ENCODE measurements around the gene MRPL39. TPM values are rescaled to one million over a fixed set of nuclear protein-coding genes. Genes with fewer than 3 reads are reported as not detected.

Gene MRPL39
- total and polyA plus RNA-seq, 12 donors: 39.3 to 73.6 (median 52.7) TPM

DNA sequence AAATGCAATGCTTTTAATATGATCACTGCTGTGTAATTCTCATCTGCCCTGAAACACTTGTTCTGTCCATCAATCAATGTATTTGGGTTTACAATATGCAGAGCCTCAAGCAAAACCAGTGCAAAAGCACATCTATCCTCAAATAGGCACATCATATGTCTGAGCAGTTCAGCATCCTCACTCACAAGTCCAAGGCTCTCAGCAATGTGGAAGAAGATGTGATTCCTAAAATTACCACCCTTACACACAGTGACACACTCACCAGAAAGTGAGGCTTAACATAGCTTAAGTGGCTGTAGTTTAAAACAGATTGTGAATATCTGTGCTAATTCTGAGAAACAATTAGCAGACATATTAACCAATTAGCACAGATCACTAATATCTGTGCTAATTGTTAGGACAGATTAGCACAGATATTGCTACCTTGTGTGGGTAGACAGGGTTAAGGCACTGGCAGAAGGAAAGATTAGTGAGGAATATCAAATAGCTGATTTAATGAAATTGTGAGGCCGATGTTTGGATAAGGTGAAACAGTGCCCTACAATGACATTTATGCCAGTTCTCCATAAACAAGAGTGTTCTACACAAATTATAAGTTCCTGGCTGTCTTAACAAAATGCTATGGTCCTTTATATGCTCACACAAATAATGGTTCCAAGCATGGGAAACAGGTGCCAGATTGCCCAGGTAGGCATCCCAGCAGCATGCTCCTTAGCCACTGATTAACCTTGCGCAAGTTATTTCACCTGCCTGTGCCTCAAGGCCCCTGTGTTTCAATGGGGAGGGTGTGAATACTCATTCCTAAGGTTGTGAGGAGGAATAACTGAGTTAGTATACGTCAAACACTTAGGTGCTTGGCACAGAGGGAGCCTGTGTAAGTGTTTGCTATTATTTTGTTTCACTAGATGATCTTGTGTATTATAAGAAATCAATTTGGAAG, 41.7 kb downstream of the MRPL39 start:
- H3K27ac ChIP-seq: no peak overlapping the region
- ATAC-seq: no peak
- H3K36me3 ChIP-seq: peaks cover 0 to 29% (median 0%) of the 10 kb centered on the region in 9 donors
- TF ChIP-seq, protein P1, sequence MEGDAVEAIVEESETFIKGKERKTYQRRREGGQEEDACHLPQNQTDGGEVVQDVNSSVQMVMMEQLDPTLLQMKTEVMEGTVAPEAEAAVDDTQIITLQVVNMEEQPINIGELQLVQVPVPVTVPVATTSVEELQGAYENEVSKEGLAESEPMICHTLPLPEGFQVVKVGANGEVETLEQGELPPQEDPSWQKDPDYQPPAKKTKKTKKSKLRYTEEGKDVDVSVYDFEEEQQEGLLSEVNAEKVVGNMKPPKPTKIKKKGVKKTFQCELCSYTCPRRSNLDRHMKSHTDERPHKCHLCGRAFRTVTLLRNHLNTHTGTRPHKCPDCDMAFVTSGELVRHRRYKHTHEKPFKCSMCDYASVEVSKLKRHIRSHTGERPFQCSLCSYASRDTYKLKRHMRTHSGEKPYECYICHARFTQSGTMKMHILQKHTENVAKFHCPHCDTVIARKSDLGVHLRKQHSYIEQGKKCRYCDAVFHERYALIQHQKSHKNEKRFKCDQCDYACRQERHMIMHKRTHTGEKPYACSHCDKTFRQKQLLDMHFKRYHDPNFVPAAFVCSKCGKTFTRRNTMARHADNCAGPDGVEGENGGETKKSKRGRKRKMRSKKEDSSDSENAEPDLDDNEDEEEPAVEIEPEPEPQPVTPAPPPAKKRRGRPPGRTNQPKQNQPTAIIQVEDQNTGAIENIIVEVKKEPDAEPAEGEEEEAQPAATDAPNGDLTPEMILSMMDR (IDR thresholded peaks at IDR 0.05): no peak
- no peak for DNase-seq
- 97 to 98% methylated on average over 3 of the region's 3 CpGs for WGBS, 2 donors
- no peaks in the 10 kb centered on the region for H3K9me3 ChIP-seq
- H3K4me1 ChIP-seq: peaks cover 0 to 60% (median 10%) of the 10 kb centered on the region in 9 donors
- no peaks in the 10 kb centered on the region for H3K27me3 ChIP-seq
- intact Hi-C loops (cut with DNase I): loop anchor here in 5 of 10 donors (10.0 kb wide), 3 partner anchors 61 to 141 kb away; no protein-coding TSS in a partner anchor
- H3K4me3 ChIP-seq: no peak overlapping the region

DNA sequence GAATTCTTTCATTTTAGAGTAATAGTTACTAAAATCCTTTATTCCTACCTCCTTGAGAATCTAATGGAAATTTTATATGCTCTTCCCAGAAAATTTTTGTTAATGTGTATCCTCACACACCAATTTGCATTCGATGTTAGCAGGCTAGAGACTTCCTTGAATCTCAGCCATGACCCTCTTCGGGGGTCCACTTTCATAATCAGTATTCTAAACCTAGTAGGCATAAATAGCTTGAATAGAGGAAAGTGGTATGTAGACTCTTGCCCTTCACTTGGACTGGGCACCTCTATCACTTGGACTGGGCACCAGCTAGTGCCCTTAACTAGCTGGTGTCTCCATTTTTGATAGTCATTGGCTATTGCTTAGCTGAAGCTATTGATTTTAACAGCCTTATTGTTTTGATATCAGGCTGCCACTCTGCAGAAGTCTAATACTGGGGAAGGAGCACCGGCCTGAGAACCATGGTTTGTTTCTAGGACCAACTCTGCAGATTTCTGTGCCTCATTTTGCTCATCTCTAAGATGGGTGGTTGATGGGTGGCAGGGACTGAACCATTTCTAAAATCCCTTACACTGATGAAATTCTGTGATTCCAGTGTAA, 42.8 kb downstream of the MRPL39 start:
- intact Hi-C loops (cut with DNase I): loop anchor here in 5 of 10 donors (10.0 kb wide), 3 partner anchors 60 to 140 kb away; no protein-coding TSS in a partner anchor
- H3K9me3 ChIP-seq: no peaks in the 10 kb centered on the region
- H3K27me3 ChIP-seq: no peaks in the 10 kb centered on the region
- H3K36me3 ChIP-seq: peaks cover 0 to 21% (median 0%) of the 10 kb centered on the region in 9 donors
- peak overlapping the region in 1 of 10 donors; percentile 3 for H3K4me3 ChIP-seq
- ATAC-seq (no peak), DNase-seq (no peak)
- peaks cover 0 to 71% (median 10%) of the 10 kb centered on the region in 9 donors for H3K4me1 ChIP-seq
- WGBS, 2 donors: 95% methylated on average over 3 of the region's 3 CpGs
- H3K27ac ChIP-seq: peak overlapping the region in 1 of 10 donors; percentile 24
- TF ChIP-seq, protein P1 (IDR thresholded peaks at IDR 0.05): no peak

DNA sequence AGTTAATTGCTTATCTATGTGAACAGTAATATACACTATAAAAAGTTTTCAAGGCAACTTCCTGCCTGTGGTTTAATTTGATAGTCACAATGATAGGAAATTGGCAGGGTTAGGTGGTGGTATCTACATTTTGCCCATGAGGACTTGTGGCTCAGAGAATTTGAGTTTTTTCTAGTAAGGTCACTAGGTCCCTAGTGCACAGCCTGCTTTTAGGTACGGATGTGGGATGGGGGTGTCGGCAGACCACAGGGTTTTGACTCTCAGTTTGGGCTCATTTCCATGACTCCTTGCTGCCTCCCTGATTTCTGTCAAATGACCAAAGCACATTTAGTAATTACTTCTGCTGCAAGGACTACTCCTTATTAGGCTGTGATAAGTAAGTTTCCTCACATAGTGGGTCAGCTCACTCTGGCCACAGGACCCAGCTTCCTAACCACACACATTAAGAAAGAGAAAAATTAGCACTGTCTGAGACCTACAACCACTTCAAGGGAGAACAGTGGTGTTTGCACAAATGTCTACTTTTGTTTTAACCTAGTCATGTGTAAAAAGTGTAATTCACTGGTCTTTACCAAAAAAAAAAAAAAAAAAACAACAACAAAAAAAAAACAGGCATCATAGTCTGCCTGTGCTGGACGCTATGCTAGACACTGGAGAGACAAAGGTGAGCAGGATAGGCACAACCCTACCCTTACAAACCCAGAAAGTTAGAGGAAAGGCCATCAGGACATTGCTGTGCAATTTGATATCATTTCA, 43.7 kb downstream of the MRPL39 start:
- TF ChIP-seq, protein P1 (IDR thresholded peaks at IDR 0.05): no peak
- H3K4me1 ChIP-seq: peaks cover 0 to 64% (median 10%) of the 10 kb centered on the region in 9 donors

More for the DNA sequence above, 43.7 kb downstream of the MRPL39 start:
- WGBS, 2 donors: 79 to 81% methylated on average over 3 of the region's 3 CpGs
- DNase-seq: no peak
- Histone ChIP-seq H3K27ac (peak overlapping the region in 1 of 10 donors; percentile 28), H3K36me3 (peaks cover 0 to 17% (median 0%) of the 10 kb centered on the region in 9 donors), H3K4me3 (peak overlapping the region in 1 of 10 donors; percentile 71), H3K27me3 (no peaks in the 10 kb centered on the region), H3K9me3 (no peaks in the 10 kb centered on the region)
- ATAC-seq: no peak
- intact Hi-C loops (cut with DNase I): loop anchor here in 5 of 10 donors (10.0 kb wide), 3 partner anchors 59 to 139 kb away; no protein-coding TSS in a partner anchor

All from heart right ventricle (tissue), 16 donors.